GM18867 (cell line): ENCODE measurements around the gene MAPK4.
"Not testable (repeated sequence)": the region's sequence is repeated elsewhere in the genome, so short reads cannot be mapped to it uniquely, and the experiment has no call there.

Experiments used
- ATAC-seq: cut with Tn5 transposase; IDR thresholded peaks from one replicate; pipeline ENCODE4 v1.9.1; 2021; ENCODE audit warnings: mild to moderate bottlenecking, moderate library complexity; ENCODE audit not compliant: unreplicated experiment

MAPK4 gene

DNA sequence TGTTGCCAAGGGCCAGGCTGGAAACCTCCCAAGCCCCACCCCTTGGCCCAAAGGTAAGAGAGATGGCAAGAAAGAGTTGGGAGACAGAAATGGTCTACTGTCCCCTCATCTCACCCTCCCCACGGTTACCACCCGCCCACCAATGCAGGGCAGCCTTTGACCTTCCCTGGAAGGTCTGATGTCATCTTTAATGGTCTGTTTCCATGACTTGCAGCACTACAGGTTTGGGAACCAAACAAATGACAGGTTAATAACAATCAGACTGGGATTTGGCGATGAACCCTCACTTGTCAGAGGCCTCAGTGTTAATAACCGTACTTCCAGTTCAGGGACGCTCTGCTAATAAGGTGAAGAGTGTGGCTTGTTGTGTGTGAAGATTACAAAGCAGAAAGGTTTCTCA, 189.5 kb downstream of the MAPK4 start:
- ATAC-seq = no peak

DNA sequence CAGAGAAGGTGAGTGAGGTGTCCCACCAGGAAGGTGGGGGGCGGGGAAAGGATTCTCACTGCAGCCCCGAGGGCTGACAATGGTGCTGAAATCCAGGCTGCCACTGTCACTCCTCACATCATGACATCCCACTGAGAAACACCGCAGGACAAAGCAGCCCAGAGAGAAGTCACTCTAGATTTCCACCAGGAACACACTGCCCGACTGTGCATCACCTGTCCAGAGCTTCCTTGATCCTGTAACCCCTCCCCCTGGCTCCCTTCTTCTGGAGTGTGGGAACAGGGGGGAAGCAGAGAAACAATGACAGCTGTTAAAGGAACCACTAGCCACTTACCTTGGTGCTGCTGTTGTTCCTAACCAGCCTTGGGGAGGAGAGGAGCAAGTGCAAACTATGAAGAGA, 190.1 kb downstream of the MAPK4 start:
- no peak for ATAC-seq

DNA sequence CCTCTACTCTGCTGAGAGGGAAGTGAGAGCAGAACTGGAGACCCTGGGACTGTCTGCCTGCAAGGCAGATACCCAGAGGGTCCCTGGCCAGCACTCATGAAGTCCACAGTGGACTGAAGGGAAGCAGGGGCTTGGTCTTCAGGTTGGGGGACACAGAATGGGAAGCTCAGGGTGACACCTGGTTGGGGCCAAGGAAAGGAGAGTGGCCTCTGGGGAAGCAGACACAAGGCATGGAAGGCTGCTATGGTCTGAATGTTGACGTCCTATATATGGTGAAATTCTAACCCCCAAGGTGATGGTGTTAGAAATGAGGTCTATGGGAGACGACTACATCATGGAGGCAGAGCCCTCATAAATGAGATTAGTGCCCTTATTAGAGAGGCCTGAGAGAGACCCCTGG, 190.7 kb downstream of the MAPK4 start:
- no peak for ATAC-seq

DNA sequence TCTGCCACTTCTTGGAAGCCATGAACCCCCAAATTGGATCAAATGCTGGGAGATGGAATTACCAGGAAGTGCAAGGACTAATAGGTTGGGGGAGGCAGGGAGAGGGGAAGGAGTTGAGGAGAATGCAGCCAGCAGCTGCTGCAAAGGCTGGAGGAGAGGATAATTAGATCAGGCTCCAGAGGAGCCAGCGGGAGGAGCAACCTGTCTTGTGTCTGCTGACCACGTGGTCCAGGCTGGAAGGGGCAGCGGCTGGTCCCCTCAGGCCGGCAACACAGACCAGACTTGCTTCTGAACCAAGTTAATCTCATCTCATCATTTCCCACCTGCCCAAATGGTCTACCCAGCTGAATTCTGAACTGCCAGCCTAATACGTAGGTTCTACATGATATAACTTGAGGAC, 191.6 kb downstream of the MAPK4 start:
- ATAC-seq = no peak

DNA sequence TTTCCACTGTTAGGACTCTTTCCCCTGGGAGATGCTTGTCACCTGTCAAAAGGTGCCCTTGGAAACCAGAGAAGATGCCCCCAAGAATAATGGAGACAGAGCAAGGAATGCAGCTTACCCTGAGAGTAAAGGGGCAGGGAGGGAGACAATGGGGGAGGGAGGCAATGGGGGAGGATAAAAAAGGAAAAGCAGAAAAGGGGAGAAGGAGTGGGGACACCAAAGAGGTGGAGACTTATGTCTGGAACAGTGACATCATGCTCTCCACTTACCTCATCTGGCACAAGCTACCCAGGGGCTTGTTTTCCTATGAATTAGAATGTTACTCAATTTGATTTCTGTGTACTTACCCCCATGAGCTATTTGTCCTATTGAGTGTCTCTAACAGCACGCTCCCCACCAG, 192.1 kb downstream of the MAPK4 start:
- ATAC-seq = no peak

DNA sequence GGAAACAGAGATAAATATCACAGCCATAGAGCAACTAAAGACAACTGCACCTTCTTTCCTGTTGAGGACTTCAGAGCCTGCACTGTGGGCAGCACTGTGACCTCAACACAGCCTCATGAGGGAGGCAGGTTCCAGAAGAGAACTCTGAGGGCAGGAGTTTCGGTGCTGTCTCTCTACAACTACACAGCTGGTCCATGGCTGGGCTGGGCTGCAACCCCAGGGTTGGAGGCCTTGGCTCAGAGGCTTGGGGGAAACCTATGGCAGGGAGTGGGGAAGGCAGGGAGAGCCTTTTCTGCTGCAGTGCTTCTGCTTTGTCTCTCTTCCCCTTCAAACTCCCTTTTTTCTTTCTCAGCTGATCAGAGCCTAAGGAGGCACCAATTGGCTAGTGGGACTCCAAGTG, 193.4 kb downstream of the MAPK4 start:
- no peak for ATAC-seq

DNA sequence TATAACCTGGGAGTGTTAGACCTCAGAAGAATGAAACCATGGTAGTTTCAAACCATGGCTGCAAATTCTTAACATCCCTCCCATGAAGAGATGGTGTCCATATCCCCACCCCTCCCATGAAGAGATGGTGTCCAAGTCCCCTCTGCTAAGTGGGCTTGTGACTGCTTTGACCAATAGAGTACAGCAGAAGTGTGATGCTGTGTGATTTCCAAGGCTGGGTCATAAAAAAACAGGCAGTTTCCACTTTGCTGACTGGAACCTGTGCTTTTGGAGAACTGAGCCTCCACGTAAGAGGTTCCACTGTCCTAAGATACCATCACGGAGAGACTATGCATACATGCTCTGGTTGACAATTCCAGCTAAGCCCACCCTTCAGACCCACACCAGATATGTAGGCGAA, 194.4 kb downstream of the MAPK4 start:
- no peak for ATAC-seq

DNA sequence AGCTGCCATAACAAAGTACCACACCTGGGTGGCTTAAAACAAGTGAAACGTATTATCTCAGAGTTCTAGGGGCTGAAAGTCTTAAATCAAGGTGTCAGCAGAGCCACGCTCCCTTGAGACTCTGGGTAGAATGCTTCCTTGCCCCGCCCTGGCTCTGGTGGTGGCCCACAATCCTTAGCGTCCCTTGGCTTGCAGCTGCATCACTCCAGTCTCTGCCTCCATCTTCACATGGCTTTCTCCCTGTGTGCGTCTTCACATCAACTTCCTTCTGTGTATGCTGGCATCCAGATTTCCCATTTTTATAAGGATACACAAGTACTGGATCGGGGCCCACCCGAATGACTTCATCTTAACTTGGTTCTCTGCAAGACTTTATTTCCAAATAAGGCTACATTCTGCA, 197.5 kb downstream of the MAPK4 start:
- ATAC-seq = no peak

DNA sequence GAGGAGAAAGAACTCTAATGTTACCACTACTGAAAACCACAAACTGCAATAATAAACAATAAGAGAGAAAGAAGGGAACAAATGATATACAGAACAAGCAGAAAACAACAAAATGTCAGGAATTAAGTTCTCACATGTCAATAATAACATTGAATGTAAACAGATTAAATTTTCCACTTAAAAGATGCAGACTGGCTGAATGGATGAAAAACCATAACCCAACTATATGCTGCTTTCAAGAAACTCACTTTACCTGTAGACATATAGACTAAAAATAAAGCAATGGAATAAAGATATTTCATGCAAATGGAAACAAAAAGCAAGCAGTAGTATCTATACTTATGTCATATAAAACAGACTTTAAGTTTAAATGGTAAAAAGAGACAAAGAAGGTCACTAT, 209.6 kb downstream of the MAPK4 start:
- ATAC-seq = no peak

DNA sequence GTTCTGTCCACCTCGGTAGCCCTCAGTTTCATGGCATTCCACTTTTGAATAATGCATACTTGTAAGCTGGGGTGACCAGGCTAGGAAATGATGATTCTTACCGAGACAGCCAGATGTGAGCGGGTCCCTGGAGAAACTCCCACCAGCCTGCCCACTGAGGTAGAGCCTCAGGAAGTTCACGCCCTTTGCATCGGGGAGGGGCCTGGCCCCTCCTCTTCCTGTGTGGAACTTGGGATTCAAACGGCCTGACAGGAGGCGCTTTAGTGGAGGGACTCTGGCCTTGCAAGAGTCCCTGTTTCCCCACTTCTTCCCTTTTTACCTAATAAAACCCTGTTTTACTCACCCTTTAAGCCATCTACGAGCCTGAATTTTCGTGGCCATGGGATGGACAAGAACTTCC, 215.3 kb downstream of the MAPK4 start:
- ATAC-seq = no peak

DNA sequence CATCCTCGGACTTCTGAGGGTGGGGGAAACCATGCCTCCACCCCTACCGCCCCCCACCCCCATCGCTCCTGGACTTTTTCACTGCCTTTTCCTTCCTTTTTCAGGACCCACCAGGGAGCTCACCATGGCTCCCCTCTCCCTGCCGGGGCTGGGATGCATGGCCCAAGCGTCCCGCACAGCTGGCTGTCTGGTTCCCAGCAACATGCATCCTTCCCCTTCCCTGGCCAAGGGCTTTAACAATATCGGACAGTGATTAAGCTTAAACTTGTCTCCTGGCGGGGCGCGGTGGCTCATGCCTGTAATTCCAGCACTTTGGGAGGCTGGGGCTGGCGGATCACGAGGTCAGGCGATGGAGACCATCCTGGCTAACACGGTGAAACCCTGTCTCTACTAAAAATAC, 215.8 kb downstream of the MAPK4 start:
- ATAC-seq = no peak

DNA sequence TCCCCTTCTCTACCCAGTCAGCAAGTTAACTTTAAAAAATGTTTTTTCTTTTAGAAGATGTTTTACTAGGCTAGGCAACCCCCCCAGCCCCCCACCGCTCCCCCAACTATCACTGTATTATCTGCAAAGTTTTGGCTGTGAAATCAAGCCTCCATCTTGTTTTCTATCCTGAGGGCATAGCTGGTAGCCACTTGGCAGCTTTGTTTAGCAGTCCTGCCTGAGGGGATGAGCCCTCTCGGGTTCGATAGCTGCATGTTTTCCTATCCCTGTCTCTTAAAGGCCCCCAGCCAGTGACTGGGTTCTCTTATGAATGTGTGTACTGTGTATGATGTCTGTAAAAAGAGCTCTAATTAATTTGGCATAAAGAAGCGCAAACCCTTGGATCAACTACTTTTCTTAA, 216.5 kb downstream of the MAPK4 start:
- no peak for ATAC-seq

DNA sequence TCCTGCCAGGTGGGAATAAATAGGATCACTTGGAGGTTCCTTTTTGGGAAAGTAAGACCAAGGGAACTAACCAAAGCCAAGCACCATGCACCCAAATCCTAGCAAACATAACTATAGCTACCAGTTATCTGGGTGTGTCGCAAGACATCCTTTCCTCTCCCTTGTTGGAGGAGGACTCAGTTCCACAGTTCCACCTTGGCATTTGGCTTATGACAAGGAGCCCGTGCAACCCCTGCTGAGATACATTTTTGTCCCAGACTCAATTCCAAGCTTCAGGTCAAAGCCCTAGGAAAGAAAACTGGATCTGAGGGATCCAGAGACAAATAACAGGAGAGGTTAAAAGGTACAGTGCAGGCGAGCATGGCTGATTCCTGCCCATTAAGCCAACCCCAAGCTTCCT, 219.1 kb downstream of the MAPK4 start:
- not testable (repeated sequence) for ATAC-seq
